ENCODE results near the gene P3H3. TPM values are rescaled to one million over a fixed set of nuclear protein-coding genes. Genes with fewer than 3 reads are reported as not detected.

The P3H3 gene
- total and polyA plus RNA-seq, 9 of the 15 experiments (the other 6 are each of a cell fraction or from before 2014, with no cell fraction given), result 0.03 to 15.0 (median 4.8) TPM

DNA sequence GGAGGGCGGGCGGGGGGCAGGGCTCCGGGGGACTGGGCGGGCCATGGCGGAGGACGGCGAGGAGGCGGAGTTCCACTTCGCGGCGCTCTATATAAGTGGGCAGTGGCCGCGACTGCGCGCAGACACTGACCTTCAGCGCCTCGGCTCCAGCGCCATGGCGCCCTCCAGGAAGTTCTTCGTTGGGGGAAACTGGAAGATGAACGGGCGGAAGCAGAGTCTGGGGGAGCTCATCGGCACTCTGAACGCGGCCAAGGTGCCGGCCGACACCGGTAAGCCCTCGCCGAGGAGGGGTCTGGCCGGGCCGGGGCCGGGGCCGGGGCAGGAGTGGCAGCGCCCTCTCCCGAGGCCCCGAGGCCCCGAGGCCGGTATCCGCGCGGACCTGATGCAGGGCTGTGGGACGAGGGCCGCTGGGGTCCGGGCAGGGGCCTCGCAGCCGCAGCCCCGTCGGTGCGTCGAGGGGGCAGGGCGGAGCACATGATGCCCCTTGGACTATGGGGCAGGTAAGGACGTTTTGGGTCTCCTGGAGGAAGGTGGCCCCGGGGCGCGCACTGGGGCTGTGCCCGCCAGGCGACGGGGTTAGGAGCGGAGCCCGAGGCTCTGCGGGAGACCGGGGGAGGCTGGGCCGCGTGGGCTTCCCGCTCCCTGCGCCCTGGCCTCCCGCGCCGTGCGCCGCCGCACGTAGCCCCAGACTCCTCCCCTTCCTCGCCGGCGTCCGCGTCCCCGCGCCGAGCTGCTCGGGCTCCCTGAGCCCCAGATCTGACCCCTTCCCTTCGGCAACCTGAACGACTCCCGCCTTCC lies 39.4 kb downstream of the P3H3 start, which contains the start of gene TPI1 (continued):
- TF ChIP-seq, protein P1, sequence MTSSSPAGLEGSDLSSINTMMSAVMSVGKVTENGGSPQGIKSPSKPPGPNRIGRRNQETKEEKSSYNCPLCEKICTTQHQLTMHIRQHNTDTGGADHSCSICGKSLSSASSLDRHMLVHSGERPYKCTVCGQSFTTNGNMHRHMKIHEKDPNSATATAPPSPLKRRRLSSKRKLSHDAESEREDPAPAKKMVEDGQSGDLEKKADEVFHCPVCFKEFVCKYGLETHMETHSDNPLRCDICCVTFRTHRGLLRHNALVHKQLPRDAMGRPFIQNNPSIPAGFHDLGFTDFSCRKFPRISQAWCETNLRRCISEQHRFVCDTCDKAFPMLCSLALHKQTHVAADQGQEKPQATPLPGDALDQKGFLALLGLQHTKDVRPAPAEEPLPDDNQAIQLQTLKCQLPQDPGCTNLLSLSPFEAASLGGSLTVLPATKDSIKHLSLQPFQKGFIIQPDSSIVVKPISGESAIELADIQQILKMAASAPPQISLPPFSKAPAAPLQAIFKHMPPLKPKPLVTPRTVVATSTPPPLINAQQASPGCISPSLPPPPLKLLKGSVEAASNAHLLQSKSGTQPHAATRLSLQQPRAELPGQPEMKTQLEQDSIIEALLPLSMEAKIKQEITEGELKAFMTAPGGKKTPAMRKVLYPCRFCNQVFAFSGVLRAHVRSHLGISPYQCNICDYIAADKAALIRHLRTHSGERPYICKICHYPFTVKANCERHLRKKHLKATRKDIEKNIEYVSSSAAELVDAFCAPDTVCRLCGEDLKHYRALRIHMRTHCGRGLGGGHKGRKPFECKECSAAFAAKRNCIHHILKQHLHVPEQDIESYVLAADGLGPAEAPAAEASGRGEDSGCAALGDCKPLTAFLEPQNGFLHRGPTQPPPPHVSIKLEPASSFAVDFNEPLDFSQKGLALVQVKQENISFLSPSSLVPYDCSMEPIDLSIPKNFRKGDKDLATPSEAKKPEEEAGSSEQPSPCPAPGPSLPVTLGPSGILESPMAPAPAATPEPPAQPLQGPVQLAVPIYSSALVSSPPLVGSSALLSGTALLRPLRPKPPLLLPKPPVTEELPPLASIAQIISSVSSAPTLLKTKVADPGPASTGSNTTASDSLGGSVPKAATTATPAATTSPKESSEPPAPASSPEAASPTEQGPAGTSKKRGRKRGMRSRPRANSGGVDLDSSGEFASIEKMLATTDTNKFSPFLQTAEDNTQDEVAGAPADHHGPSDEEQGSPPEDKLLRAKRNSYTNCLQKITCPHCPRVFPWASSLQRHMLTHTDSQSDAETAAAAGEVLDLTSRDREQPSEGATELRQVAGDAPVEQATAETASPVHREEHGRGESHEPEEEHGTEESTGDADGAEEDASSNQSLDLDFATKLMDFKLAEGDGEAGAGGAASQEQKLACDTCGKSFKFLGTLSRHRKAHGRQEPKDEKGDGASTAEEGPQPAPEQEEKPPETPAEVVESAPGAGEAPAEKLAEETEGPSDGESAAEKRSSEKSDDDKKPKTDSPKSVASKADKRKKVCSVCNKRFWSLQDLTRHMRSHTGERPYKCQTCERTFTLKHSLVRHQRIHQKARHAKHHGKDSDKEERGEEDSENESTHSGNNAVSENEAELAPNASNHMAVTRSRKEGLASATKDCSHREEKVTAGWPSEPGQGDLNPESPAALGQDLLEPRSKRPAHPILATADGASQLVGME (CRISPR knock-in tag; IDR thresholded peaks at IDR 0.05), result no peak; the same call in 1 of the 2 replicates
- TF ChIP-seq ZNF551 (CRISPR knock-in tag; IDR thresholded peaks at IDR 0.05) (no peak), ILK (tag; IDR thresholded peaks at IDR 0.05; ENCODE audit: borderline replicate concordance, low read depth) (no peak), MTA3 (IDR thresholded peaks at IDR 0.05; ENCODE audit: borderline replicate concordance) (0 out of 2 replicates have a peak, but pooled peaks have one; percentile 29)

All from K562 (cell line).